GM21723 (cell line): Measurements from ENCODE around the gene URB1.
"Not testable (repeated sequence)": the region's sequence is repeated elsewhere in the genome, so short reads cannot be mapped to it uniquely, and the experiment has no call there.

ENCODE experiments used
- ATAC-seq: cut with Tn5 transposase; IDR thresholded peaks from one replicate; pipeline ENCODE4 v1.9.1; 2021; ENCODE audit warnings: mild to moderate bottlenecking, moderate library complexity; ENCODE audit not compliant: unreplicated experiment

The URB1 gene

GRCh38 chr21:32298658-32299081 lies 94.1 kb downstream of the URB1 start, which contains the start of gene MRAP:
TSS of gene MRAP (plus strand) at chr21:32298855. CDS start at chr21:32298972, 117 bp downstream.
- no peak for ATAC-seq

- no peak for ATAC-seq
Observed at GRCh38 chr21:32298148-32298559, 94.7 kb downstream of the URB1 start.

- no peak for ATAC-seq
Observed at GRCh38 chr21:32297449-32297848, 95.4 kb downstream of the URB1 start.

- ATAC-seq: no peak
Observed at GRCh38 chr21:32285476-32285875, 107.3 kb downstream of the URB1 start.

GRCh38 chr21:32282992-32283391 lies 109.8 kb downstream of the URB1 start:
- ATAC-seq: no peak

GRCh38 chr21:32281531-32281930 lies 111.3 kb downstream of the URB1 start:
- no peak for ATAC-seq

GRCh38 chr21:32279377-32279680 lies 113.5 kb downstream of the URB1 start:
- ATAC-seq: peak; percentile 12

GRCh38 chr21:32278518-32279376 lies 114.1 kb downstream of the URB1 start, which contains the start of gene MIS18A:
TSS of gene MIS18A (minus strand) at chr21:32279049. CDS start at chr21:32279014, 35 bp downstream.
- peak; percentile 97 for ATAC-seq

- ATAC-seq: peak; percentile 22
Observed at GRCh38 chr21:32278103-32278502, 114.7 kb downstream of the URB1 start.

- ATAC-seq: no peak
Observed at GRCh38 chr21:32276671-32277070, 116.1 kb downstream of the URB1 start.

GRCh38 chr21:32270748-32271147 lies 122.1 kb downstream of the URB1 start:
- no peak for ATAC-seq

GRCh38 chr21:32265321-32265720 lies 127.5 kb downstream of the URB1 start:
- not testable (repeated sequence) for ATAC-seq

GRCh38 chr21:32261929-32262328 lies 130.9 kb downstream of the URB1 start:
- no peak for ATAC-seq
